HAP-1 (cell line): ENCODE measurements around the gene FSCN2.

Source experiments
- DNase-seq, 2 experiments: peaks; one replicate each; pipeline ENCODE4 v3.0.0-alpha.2; 2016 to 2020; ENCODE audit warnings: low spot score in 2 of 2
- H3K27me3 ChIP-seq: fragments of 250-450 bp; sonication (Bioruptor Pico); 2 replicates; pipeline ENCODE4 v1.5.1; 2020; ENCODE audit warnings: low read depth, mild to moderate bottlenecking, moderate library complexity
- H3K36me3 ChIP-seq: fragments of 250-450 bp; sonication (Bioruptor Pico); replicated peaks from 2 replicates; pipeline ENCODE4 v1.5.1; 2020; ENCODE audit warnings: mild to moderate bottlenecking
- H3K4me1 ChIP-seq: fragments of 250-450 bp; sonication (Bioruptor Pico); 2 replicates; pipeline ENCODE4 v1.5.1; 2020; ENCODE audit warnings: mild to moderate bottlenecking
- H3K4me3 ChIP-seq: fragments of 250-450 bp; sonication (Bioruptor Pico); 2 replicates; pipeline ENCODE4 v1.5.1; 2020; ENCODE audit warnings: mild to moderate bottlenecking, moderate library complexity
- H3K9me3 ChIP-seq: fragments of 250-450 bp; sonication (Bioruptor Pico); 2 replicates; pipeline ENCODE4 v1.5.1; 2020; ENCODE audit warnings: mild to moderate bottlenecking, moderate library complexity
- in situ Hi-C: fragments of 300-500 bp; cut with MboI; formaldehyde crosslinking; loops from 3 replicates; pipeline ENCODE4 v1.14.3; 2020; ENCODE audit warnings: low sequenced_read_pairs, inconsistent platforms, mixed read lengths

Gene FSCN2

GRCh38 chr17:81513372-81513752, 14.8 kb upstream of the FSCN2 start:
- peaks cover 11% of the 10 kb centered on the region for H3K4me1 ChIP-seq
- H3K36me3 ChIP-seq = peaks cover 41% of the 10 kb centered on the region
- in situ Hi-C loops = no loop called here
- no peaks in the 10 kb centered on the region for H3K27me3 ChIP-seq
- DNase-seq = peak; percentile 48 to 78
- peak overlapping the region; percentile 51 for H3K4me3 ChIP-seq
- no peaks in the 10 kb centered on the region for H3K9me3 ChIP-seq

GRCh38 chr17:81513753-81514488, 14.3 kb upstream of the FSCN2 start:
- peaks cover 36% of the 10 kb centered on the region for H3K36me3 ChIP-seq
- DNase-seq = peak; percentile 63 to 83
- H3K4me3 ChIP-seq = peak overlapping the region; percentile 51
- in situ Hi-C loops = no loop called here
- peaks cover 6% of the 10 kb centered on the region for H3K4me1 ChIP-seq
- H3K9me3 ChIP-seq = no peaks in the 10 kb centered on the region
- no peaks in the 10 kb centered on the region for H3K27me3 ChIP-seq

- Histone ChIP-seq H3K4me3 (peak overlapping the region; percentile 51), H3K4me1 (peaks cover 5% of the 10 kb centered on the region)
These were observed 13.8 kb upstream of the FSCN2 start for GRCh38 chr17:81514489-81514738.

GRCh38 chr17:81514739-81515529, 13.2 kb upstream of the FSCN2 start:
- no peaks in the 10 kb centered on the region for H3K9me3 ChIP-seq
- H3K4me3 ChIP-seq = peak overlapping the region; percentile 51
- H3K4me1 ChIP-seq = peaks cover 5% of the 10 kb centered on the region
- in situ Hi-C loops = no loop called here
- peaks cover 26% of the 10 kb centered on the region for H3K36me3 ChIP-seq
- DNase-seq = peak; percentile 61 to 80
- H3K27me3 ChIP-seq = no peaks in the 10 kb centered on the region

More at GRCh38 chr17:81514489-81514738, 13.8 kb upstream of the FSCN2 start:
- peak in 1 of 2 experiments; percentile 58 for DNase-seq
- Histone ChIP-seq H3K36me3 (peaks cover 31% of the 10 kb centered on the region), H3K9me3 (no peaks in the 10 kb centered on the region), H3K27me3 (no peaks in the 10 kb centered on the region)
- in situ Hi-C loops = no loop called here

- Histone ChIP-seq H3K27me3 (no peaks in the 10 kb centered on the region), H3K4me1 (peaks cover 5% of the 10 kb centered on the region; the same call in 1 of the 2 replicates), H3K4me3 (peak overlapping the region; percentile 51), H3K9me3 (no peaks in the 10 kb centered on the region), H3K36me3 (peaks cover 19% of the 10 kb centered on the region)
- in situ Hi-C loops = no loop called here
- DNase-seq = no peak
These were observed 12.6 kb upstream of the FSCN2 start for GRCh38 chr17:81515530-81516041.

- H3K27me3 ChIP-seq = no peaks in the 10 kb centered on the region
- in situ Hi-C loops = no loop called here
- H3K9me3 ChIP-seq = no peaks in the 10 kb centered on the region
- no peak overlapping the region for H3K4me3 ChIP-seq
- H3K36me3 ChIP-seq = peaks cover 11% of the 10 kb centered on the region
- DNase-seq = no peak
- peaks cover 5% of the 10 kb centered on the region; the same call in 1 of the 2 replicates for H3K4me1 ChIP-seq
These were observed 11.7 kb upstream of the FSCN2 start for GRCh38 chr17:81516439-81516838.

GRCh38 chr17:81517009-81517338, 11.2 kb upstream of the FSCN2 start:
- peaks cover 6% of the 10 kb centered on the region for H3K36me3 ChIP-seq
- H3K27me3 ChIP-seq = no peaks in the 10 kb centered on the region
- no peak for DNase-seq
- H3K9me3 ChIP-seq = no peaks in the 10 kb centered on the region
- in situ Hi-C loops = no loop called here
- H3K4me1 ChIP-seq = peaks cover 5% of the 10 kb centered on the region; the same call in 1 of the 2 replicates
- H3K4me3 ChIP-seq = no peak overlapping the region

- Histone ChIP-seq H3K4me3 (no peak overlapping the region), H3K4me1 (peaks cover 5% of the 10 kb centered on the region; the same call in 1 of the 2 replicates), H3K27me3 (no peaks in the 10 kb centered on the region), H3K36me3 (peaks cover under 1% of the 10 kb centered on the region; the same call in 1 of the 2 replicates), H3K9me3 (no peaks in the 10 kb centered on the region)
- in situ Hi-C loops = no loop called here
- DNase-seq = no peak
These were observed 10.7 kb upstream of the FSCN2 start for GRCh38 chr17:81517339-81518112.

GRCh38 chr17:81518113-81518784, 9.9 kb upstream of the FSCN2 start:
- no peaks in the 10 kb centered on the region for H3K36me3 ChIP-seq
- peaks cover 5% of the 10 kb centered on the region; the same call in 1 of the 2 replicates for H3K4me1 ChIP-seq
- DNase-seq = no peak
- in situ Hi-C loops = no loop called here
- no peaks in the 10 kb centered on the region for H3K27me3 ChIP-seq
- H3K4me3 ChIP-seq = no peak overlapping the region
- no peaks in the 10 kb centered on the region for H3K9me3 ChIP-seq

- peaks cover 4% of the 10 kb centered on the region; the same call in 1 of the 2 replicates for H3K4me1 ChIP-seq
- no peak overlapping the region for H3K4me3 ChIP-seq
- no peak for DNase-seq
- no peaks in the 10 kb centered on the region for H3K9me3 ChIP-seq
- in situ Hi-C loops = no loop called here
- no peaks in the 10 kb centered on the region for H3K27me3 ChIP-seq
- no peaks in the 10 kb centered on the region for H3K36me3 ChIP-seq
These were observed 9.3 kb upstream of the FSCN2 start for GRCh38 chr17:81518785-81519283.

GRCh38 chr17:81519284-81520020, 8.7 kb upstream of the FSCN2 start:
- H3K4me3 ChIP-seq = no peak overlapping the region
- no peak for DNase-seq
- no peaks in the 10 kb centered on the region for H3K27me3 ChIP-seq
- H3K9me3 ChIP-seq = no peaks in the 10 kb centered on the region
- H3K4me1 ChIP-seq = no peaks in the 10 kb centered on the region; the same call in 1 of the 2 replicates
- H3K36me3 ChIP-seq = no peaks in the 10 kb centered on the region
- in situ Hi-C loops = no loop called here

- Histone ChIP-seq H3K4me1 (no peaks in the 10 kb centered on the region; the same call in 1 of the 2 replicates), H3K9me3 (no peaks in the 10 kb centered on the region), H3K36me3 (no peaks in the 10 kb centered on the region), H3K4me3 (no peak overlapping the region), H3K27me3 (no peaks in the 10 kb centered on the region)
- no peak for DNase-seq
- in situ Hi-C loops = no loop called here
These were observed 7.9 kb upstream of the FSCN2 start for GRCh38 chr17:81520021-81520901.
